Stimulated activated CD8-positive, alpha-beta memory T cell treated with anti-CD3 and anti-CD28 coated beads, Interleukin-2, amount 100 ng/mL, for 1 hour (primary cell): ENCODE data around the gene FSCN2.

Experiments
- DNase-seq, 2 donors: peaks; one replicate each; pipeline ENCODE4 v3.0.0-alpha.2; 2020; ENCODE audit warnings: low read depth in 2 of 2

FSCN2 gene

DNA sequence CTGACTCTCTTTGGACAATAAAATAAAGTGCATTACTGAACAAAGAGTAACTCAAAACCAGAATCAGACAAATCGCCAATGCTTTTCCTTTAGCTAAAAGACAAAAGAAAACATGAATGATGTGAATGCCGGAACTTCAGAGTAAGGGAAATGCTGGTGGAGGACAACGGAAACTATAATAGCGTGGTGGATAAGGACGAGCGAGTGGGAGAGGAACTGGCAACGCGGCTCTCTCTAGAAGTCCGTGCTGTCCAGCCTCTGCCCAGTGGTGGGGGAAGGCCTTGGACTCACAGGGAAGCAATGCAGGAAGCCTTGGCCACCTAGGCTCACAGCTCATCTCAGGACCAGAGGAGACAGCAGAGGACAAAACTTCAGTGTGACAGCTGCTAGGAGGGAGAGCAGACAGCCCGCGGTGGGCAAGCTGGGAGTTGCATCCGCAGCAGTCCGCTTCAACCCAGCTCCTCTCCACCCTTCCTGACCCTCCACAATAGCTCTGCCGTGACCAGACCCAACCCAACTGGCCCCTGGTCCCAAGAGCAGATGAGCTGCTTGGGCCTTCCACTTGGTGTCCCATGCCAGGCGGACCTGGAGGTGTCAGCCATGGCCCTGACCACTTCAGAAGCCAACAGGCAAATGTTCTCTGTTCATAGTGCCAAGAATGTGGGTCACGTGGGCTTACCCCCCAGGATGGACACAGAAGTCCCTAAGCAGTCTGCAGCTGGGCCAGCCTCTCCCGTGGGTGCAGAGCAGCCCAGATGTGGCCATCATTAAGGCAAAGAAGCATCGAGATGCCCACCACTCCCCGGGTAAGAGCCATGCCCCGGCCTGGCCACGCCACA is 29.3 kb downstream of the FSCN2 start:
- DNase-seq, result no peak

DNA sequence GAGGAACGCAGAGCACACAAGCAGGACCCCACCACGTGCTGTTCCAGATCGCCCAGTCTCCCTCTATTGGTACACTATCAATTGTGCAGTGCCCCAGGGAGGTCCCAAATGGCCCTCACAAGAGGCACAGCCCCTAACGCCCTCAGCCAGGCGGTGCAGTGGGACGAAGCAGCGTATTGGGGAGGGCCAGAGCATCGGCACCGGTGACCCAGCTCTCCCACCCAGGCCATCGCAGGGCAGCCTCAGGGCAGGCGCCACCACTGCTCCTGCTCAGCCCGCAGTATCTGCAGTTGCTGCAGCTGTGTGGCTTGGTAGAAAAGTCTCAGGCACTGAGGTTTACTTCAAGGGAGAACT is 29.9 kb downstream of the FSCN2 start:
- no peak for DNase-seq

DNA sequence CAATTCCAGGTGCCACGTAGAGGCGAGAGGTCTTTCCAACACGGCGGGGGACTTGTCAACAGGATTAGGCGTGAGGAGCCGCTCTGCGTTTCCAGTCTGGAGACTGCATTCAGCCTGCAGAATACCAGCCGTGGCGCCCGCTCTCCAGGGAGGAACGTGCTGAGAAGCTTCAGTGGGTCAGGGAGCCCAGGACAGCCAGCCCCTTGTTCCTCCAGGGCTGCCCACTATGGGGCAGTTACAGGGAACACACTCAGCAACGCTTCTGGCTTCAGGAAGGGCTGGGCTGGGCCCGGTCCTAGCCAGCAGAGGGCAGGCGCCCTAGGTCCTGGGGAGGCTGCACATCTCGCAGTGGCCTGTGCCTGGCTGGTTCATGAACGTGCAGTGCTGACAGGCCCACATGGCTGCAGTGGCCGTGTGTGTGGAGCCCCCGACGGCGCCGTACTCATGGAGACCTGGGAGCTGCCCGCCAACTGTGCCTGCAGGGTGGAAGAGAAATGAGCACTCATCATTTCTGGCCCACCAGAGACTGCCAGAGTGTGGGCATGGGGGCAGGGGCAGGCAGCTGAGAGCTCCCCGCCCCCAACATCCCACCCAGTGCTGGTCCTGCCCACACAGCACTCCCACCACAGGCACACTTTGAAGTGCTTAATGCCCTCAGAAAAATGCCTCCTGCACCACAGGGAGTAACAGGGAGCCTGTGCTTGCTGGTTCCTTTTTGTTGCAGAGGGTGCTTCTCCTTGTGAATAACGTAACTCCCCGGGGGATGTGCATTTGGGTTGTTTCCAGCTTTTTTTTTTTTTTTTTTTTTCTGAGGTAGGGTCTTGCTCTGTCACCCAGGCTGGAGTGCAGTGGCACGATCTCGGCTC is 31.0 kb downstream of the FSCN2 start:
- no peak for DNase-seq

DNA sequence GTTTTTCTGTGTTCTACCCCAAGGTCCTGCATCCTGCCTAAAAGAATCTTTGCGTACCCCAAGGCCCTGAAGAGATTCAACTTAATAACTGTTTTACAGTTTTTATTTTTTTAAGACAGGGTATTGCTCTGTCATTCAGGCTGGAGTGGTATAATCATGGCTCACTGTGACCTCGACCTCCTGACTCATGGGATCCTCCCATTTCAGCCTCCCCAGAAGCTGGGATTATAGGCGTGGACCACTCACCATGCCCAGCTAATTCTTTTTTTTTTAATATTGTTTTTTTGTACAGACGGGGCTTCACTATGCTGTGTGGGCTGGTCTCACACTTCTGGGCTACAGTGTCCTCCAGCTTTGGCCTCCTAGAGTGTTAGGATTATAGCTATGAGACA is 33.3 kb downstream of the FSCN2 start:
- DNase-seq, result no peak

DNA sequence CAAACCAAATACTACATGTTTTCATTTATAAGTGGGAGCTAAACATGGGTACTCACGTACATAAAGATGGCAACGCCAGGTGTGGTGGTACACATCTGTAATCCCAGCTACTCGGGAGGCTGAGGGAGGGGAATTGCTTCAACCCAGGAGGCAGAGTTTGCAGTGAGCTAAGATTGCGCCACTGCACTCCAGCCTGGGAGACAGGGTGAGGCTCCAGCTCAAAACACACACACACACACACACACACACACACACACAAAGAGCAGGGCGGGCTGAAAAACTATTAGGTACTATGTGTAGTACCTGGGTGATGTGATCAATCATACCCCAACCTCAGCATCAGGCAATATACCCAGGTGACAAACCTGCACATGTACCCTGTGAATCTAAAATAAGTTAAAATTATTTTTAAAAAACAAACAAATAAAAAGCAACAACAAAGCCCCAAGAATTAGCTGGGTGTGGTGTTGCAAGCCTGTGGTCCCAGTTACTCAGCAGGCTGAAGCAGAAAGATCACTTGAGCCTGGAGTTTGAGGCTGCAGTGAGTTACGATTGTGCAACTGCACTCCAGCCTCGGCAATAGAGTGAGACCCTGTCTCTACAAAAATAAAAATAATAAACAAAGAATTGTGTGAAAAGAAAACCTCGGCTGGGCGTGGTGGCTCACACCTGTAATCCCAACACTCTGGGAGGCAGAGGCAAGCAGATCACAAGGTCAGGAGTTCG is 35.8 kb downstream of the FSCN2 start:
- DNase-seq, result no peak

DNA sequence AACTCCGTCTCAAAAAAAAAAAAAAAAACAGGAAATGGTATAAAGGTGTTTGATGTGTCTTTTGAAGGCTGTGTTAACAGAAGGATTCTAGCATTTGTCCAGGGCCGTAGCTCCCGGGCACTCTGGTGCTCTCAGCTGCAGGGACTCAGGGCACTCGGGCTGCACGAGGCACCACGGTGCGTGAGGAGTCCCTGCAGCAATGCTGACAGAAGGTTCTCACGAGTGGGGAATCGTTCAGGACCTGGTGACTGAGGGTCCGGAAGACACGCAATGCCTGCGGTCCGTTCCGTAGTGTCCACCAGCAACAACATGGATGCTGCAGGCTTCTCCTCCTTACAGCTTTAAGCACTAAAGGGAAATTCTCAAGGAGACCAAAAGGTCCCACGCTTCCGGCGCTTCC is 36.6 kb downstream of the FSCN2 start:
- DNase-seq, result no peak

DNA sequence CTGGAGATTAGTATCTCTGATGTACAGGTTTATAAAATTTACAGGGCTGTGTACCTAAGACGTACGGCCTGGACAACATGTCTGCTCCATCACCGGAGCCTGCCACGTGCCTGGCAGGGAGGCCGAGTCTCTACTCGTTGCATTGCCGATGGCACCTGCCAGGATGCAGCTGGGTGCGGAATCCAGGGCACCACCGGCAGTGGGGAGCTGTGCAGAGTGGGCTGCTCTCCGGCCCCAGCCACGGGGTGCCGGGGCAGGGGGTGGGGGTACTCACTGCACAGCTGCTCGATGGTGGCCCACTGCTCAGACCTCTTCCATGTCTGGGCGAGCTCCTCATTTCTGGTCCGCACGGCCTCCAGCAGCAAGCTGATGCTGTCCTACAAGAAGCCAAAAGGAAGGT is 37.1 kb downstream of the FSCN2 start:
- DNase-seq, result no peak

DNA sequence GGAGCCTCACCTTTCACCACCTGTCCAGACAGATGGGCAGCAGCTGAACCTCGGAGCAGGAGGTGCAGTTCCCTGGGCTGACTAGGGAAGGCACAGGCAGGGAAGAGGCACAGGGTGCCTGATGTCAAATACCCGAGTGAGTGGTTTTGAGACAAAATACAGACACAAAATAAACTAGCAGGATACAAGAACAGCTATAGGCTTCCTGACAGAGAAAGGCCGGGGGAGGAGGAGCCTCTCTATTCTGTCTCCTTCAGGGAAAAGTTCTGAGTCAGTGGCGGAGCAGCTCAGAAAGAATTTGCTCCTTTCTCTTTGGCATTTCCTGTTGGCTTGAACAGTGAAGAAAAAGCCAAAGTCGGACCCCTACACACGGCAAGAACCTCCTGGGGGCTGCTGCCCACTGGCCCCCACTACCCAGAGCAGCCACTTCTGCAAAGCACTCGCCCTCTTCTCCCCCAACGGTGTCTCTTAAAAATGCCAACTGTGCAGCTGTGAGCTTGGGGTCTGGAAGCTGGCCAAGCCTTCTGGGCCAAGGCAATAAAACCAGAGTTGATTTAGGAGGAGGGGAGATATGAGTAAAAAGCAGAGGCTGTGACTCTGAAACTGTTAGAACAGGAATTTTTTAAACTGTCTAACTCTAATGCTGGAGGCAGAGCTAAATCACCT is 38.4 kb downstream of the FSCN2 start:
- DNase-seq, result no peak

DNA sequence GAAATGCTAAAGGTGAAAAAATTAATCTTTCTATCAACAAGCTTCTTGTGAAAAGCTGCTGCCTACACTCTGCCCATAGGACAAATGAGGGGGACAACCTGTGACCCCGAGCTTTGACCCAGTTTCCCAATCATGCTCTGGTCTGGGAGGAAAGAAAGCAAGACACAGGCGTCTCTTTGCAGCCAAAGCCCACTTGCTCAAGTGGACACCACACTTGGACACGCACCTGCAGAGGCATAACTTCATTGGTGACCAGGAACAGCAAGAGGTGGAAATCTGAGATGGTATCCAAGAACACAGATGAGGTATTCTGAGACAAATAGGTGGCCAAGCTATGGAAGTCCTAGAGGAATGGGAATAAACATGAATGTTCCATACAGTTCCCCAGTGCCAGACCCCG is 39.0 kb downstream of the FSCN2 start:
- DNase-seq, result no peak

DNA sequence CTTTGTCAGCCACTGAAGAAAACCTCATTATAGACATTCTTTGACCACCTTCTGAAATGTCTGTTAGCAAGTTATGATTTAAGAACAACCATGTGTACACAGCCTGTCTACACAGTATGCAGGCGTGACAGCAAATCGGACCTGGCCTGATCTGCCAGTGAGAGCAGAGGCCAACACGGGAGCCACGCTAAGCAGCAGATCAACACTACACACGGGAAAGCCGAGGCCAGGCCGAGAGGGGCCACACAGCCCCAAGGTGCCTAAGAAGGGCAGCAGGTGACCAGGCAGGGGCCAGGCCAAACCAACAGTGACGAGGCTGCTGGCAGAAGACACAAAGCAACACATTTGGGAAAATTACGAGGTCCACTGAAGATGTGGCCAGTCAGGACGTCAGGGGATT is 40.2 kb downstream of the FSCN2 start:
- DNase-seq, result no peak

DNA sequence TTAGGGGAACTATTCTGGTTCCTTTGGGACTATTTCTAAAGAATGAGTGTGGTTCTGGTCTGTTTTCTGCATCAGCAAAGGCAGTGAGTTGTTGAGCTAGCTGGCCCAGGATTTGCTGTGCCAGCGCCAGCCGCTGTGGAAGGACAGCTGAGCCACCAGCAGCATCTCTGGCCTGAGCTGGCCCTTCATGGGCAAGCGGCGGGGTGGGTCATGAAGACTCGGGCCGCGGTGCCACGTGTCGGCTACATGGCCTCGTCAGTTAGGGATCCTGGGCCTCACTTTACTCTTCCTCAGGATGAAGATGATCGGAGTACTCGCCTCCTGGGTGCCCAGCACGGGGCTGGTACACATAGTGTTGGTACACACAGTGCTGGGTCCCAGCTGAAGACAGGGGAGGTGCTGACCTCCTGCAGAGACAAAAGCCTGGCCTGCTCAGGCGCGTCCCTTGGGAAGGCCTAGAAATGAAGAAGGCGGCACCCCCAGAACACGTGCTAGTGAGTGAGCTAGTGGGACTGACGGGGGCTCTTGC is 41.9 kb downstream of the FSCN2 start:
- no peak for DNase-seq

DNA sequence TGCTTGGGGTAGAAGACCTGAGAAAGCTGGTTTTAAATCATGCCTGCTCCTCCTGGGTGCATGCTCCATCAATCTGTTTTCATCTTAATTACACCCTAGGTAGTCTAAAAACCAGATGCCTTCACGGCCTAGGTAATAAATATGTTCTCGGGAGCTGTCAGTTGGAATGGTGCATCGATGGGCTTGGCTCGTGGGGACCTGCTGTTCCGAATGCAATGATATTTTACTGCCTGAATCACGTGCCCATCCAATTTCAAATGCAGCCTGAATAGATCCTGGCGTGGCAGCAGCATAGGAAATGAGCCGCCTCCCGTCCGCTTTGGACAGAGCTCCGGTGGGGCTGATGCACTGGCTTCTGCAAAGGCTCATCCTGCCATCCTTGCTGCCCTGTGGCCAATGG is 42.8 kb downstream of the FSCN2 start:
- no peak for DNase-seq

DNA sequence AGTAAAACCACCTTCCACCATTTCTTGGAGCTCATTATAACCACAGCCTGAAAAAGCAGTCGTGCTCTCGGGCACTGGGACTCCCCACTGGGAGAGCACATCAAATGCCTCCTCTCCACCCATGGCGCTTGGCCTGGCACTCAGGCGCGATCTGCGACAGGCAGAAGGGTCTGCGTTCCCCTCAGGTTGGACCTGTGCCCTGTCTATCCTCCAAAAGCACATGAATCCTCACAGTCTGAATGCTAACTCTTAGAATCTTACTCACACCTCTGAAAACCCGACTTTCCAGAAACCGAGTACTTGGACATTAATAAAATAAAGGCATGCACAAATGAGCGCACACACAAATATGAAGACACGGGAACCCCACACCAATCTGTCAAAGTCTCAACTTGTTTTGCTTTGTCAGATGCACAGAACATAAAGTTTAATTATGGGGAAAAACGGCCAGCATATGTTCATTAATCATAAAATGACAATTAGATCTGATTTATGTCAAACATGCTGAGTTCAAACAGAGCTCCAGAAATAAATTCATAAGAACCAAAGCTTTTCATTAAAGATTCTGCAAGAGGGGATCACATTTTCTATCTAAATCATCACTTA is 44.5 kb downstream of the FSCN2 start:
- no peak for DNase-seq

DNA sequence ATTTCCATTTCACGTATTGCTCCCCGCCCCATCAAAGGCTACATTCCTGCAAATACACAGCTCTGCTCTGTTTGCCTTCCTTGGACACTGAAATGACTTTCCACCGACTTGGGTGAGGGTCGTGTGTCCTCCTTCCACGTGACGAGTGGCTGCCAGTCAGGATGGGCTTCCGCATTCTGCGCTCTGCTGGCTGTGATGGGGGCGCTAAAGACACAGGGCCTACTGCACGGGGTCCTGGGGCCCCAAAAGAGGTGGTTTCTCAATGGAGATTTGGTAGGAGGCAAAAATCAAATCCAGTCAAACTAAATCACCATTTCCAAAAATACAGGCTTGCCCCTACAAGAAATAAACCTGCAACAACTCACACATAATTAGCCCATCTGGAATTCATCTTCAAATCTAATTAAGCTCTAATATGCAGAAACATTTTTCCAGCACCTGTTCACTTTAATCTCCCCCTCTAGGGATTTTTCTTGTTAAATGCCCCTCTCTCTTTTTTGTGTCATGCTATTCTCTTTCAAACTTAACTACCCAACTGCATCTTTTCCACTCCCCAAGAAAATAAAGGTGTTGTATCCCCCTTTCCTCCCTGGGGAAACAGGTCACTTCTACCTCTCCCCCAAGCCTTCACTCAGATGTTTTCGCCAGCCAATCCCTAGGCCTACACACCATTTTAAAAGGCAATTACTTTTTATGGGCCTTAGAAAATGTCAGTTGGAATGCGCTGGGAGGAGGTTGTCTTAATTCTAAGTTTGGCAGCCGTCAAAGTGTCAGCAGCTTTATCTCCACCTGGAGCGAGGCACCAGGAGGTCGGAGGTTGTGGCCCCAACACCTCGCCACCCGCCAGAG is 45.8 kb downstream of the FSCN2 start:
- DNase-seq, result no peak

DNA sequence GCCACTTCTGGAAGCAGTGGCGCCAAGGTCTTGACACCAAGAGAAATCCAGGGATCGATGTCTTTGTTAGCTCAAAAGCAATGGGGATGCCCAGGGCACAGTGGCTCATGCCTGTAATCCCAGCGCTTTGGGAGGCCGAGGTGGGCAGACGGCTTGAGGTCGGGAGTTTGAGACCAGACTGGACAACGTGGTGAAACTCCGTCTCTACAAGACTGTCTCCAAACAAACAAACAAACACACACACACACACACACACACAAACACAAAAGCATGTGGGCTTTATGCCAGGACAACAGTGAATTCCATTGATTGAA is 46.4 kb downstream of the FSCN2 start:
- DNase-seq, result no peak

DNA sequence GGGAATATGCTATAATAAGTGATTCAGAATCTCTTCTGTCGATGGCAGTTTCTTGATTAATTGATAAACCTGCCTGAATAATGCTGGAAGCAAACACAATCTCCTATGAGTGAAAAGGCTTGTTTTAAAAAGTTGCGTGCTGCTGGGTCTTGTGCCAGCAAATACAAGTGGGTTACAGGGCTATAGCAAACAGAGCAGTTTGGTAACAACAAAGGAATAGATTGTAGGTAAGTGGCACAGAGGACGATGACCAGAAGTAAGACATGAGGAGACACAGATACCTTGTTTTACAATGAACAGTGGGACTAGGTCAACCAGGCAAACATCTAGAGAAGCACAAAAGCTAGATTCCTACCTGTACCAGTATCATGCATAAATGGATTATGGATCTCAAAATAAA is 47.7 kb downstream of the FSCN2 start:
- DNase-seq, result no peak

DNA sequence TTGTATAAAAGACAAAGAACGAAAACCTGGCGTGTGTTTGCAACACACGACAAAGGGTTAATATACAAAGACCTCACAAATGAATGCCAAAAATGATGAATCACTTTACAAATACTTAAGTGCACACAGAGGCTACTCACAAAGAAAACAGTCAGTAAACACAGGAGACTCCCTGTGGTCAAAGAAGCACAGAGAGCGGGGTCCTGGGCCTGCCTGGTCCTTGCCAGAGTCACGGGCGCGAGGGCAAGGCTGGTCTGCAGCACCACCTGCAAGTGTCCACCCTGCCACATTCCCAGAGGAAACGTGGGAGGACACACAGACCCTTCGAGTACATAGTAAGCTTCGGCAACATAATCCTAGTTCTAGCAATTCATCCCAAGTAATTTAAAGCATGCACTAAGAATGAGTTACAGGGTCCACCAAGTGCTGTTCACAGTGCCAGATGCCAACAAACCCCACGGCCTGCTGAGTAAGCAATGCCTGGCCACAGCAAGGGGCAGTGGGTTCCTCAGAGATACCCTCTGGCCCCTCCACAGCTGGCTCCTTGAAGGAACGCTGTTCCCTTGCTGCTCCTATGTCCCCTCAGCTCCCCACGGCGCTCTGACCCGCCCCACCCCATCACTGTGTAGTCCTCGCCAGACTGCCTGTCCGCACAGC is 48.6 kb downstream of the FSCN2 start:
- DNase-seq, result no peak

DNA sequence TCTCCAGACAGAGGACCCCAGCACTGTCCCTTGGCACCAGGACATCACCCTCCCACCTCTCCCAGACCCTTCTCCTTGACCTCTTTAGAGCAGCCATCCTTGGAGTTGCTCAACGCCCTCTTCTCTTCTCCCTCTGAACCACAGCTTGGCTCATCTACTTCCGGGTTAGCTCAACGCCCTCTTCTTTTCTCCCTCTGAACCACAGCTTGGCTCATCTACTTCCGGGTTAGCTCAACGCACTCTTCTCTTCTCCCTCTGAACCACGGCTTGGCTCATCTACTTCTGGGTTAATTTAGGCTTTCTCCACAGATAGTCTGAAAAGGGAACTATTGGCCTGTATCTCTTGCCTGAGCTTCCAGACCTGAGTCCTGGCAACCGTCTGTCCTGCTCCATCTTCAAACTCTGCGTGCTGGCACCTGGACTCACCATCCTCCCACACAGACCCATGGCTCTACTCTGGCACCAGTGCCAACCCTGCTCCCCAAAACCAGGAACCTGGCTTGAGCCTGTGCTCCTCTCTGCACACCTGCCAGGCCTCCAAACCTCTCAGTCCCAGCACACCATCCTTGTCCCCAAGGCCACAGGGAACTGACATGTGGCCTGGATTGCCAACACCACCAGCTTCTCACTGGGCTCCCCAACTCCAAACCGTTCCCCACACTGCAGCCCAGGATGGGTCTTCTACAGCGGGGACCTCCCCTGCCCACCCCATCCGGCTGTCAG is 49.3 kb downstream of the FSCN2 start:
- no peak for DNase-seq

DNA sequence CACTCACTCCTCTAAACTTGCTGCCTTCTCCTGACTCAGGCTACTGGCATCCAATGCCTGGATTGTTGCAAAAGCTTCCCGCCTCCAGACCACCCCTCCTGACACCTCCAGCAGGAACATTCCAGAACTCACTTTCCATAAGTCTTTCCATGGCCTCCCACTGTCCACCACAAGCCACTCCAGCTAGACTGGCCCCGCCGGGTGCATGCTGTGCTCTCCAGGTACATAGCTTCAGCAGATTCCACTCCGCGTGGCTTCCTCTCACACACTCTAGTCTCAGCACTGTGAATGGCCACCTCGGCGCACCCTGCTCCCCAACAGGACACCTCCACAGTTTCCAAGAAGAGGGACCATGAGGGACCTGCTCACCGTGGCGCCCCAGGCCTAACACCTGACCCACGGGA is 49.9 kb downstream of the FSCN2 start:
- DNase-seq, result no peak
